GM12891 (cell line): ENCODE data around the gene PEX3.

Source experiments
- PAX5 ChIP-seq: IDR thresholded peaks from 2 replicates; pipeline ENCODE4 v1.6.1; 2011; ENCODE audit warnings: low read length, moderate library complexity, mild to moderate bottlenecking; ENCODE audit not compliant: insufficient read depth, severe bottlenecking
- POLR2A ChIP-seq: IDR thresholded peaks from 2 replicates; pipeline ENCODE4 v1.6.1; 2011; ENCODE audit warnings: low read depth, low read length, control low read depth
- POLR2AphosphoS5 ChIP-seq: IDR thresholded peaks from 2 replicates; pipeline ENCODE4 v1.6.1; 2011; ENCODE audit warnings: low read depth, low read length, control low read depth
- SPI1 ChIP-seq: IDR thresholded peaks from 2 replicates; pipeline ENCODE4 v1.6.1; 2011; ENCODE audit warnings: low read depth, low read length, control low read depth
- TAF1 ChIP-seq: IDR thresholded peaks from 2 replicates; pipeline ENCODE4 v1.6.1; 2011; ENCODE audit warnings: low read depth, low read length, control low read depth

DNA sequence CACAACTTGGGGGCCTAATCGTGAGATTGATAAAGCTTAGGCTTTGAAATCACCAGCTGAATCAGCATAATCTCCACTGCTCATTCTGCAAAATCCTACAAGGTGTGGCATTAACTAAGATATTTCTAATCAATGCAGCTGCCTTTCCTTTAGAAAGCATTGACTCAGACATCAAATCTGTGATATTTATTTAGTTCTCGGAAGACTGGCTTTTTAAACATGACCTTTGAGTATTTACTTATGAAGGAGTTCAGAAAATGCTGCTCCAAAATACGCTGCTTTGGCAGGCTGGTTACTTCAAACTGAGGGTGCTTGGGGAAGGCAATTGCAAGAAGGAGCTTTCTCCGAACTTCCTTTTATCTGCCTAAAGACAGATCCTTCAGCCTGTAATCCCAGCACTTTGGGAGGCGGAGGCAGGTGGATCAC lies 84.6 kb downstream of the PEX3 start:
- TF ChIP-seq POLR2AphosphoS5 (no peak), POLR2A (no peak), SPI1 (no peak), TAF1 (no peak), PAX5 (no peak)
